ENCODE data around the gene MISFA.

Gene MISFA

DNA sequence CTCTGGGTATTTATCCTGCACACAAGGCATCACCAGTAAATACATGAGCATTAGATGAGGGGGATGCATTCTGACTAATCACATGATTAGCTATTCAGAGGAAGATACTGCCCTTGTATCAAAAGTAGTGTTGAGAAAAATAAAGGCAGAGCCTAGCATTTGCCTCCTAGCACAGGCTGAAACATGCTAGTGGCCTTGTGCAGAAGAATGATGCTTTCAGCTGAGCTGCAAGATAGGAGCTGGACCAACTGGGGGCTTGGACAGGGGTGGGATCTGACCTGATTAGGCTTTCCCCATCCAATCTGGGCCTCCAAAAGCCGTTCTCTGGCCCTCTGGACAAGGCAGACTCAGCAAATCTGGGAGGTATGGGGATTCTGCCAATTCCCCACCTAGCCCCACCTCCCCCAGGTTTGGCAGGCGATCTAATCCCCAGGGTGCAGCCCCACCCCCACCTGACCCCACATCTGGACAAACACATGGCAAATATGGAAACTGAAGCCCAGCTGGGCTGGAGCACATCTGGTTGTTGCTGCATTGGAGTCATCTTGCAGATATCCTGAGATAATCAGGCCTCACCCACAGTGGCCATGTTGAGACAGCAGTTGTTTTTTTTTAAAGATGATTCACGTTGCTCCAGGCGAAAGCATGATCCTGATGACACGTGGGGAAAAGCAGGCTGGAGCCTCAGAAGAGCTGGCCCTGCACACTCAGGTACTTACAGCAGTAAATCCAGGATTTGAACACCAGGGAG lies 4.4 kb upstream of the MISFA start:
- no peak for DNase-seq (ENCODE audit: low read depth)
- no peak overlapping the region for H3K4me3 ChIP-seq (replicated peaks; ENCODE audit: low read depth, low read length)
- TF ChIP-seq, protein P1, sequence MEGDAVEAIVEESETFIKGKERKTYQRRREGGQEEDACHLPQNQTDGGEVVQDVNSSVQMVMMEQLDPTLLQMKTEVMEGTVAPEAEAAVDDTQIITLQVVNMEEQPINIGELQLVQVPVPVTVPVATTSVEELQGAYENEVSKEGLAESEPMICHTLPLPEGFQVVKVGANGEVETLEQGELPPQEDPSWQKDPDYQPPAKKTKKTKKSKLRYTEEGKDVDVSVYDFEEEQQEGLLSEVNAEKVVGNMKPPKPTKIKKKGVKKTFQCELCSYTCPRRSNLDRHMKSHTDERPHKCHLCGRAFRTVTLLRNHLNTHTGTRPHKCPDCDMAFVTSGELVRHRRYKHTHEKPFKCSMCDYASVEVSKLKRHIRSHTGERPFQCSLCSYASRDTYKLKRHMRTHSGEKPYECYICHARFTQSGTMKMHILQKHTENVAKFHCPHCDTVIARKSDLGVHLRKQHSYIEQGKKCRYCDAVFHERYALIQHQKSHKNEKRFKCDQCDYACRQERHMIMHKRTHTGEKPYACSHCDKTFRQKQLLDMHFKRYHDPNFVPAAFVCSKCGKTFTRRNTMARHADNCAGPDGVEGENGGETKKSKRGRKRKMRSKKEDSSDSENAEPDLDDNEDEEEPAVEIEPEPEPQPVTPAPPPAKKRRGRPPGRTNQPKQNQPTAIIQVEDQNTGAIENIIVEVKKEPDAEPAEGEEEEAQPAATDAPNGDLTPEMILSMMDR (IDR thresholded peaks at IDR 0.05; ENCODE audit: low read length, missing control alignments) = no peak

DNA sequence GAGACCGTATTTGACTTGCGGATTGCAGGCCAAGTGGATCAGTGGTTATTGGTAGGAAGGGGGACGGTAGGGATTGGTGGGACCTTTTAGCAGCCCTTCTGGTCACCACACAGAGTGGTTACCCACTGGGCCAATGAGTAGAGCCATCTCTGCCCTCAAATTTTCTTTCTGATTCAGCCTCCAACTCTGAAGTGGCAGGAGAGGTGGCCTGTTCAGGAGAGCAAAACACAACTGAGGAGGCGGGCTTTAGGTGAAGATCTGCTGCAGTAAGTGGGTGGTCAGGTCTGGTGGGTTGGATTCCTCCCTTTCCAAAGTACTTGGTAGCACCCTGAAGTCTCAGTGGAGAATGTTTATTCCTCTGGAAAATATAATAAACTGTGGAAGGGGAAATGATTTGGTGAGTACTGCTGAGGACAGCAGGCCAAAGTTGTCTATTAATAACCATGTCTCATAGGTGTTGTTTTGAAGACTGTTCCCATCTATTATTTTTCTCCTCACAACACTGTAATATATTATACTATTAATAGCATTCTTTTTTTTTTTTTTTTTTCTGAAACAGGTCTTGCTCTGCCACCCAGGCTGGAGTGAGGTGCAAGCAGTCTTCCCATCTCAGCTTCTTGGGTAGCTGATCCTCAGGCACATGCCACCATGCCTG lies 1.5 kb downstream of the MISFA start:
- TF ChIP-seq, protein P1 (IDR thresholded peaks at IDR 0.05; ENCODE audit: low read length, missing control alignments) = no peak
- no peak for DNase-seq (ENCODE audit: low read depth)
- H3K4me3 ChIP-seq (replicated peaks; ENCODE audit: low read depth, low read length) = no peak overlapping the region

DNA sequence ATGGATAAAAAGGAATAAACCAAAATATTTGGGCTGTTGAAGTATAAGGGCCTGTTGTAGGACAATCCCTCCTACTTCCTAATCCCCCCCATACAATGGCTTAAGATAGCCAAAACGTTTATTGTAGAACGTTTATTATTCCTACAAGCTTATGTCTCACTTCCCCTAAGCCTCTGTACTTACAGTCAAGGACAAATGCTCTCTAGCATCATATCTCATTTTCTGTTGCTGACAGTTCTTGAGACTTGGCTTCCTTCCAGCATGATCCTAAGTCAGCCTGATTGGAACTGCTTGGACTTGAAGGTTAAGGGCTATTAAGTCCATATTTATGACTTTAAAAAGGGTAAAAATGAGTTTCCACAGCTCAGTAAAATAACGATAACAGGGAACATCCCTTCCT lies 8.8 kb downstream of the MISFA start:
- TF ChIP-seq, protein P1 (IDR thresholded peaks at IDR 0.05; ENCODE audit: low read length, missing control alignments) = no peak

DNA sequence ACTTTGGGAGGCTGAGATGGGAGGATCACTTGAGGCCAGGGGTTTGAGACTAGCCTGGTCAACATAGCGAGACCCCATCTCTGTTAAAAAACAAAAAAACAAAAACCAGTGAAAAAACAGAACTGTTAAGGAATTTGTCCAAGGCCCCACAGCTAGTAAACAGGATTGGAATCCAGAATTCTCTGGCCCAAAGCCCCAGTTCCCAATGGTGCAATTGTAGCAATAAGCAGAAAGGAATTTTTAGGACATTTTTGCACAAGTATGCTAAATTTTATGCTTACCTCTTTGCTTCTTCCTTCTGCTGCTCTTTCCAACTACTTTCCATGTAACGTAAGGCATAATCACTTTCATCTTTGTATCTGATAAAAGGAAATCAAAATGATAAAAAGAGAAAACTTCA lies 11.6 kb downstream of the MISFA start:
- DNase-seq (ENCODE audit: low read depth) = no peak
- H3K4me3 ChIP-seq (replicated peaks; ENCODE audit: low read depth, low read length) = no peak overlapping the region
- TF ChIP-seq, protein P1 (IDR thresholded peaks at IDR 0.05; ENCODE audit: low read length, missing control alignments) = no peak

More for the DNA sequence above, 8.8 kb downstream of the MISFA start:
- H3K4me3 ChIP-seq (replicated peaks; ENCODE audit: low read depth, low read length) = no peak overlapping the region
- peak; percentile 66 for DNase-seq (ENCODE audit: low read depth)

DNA sequence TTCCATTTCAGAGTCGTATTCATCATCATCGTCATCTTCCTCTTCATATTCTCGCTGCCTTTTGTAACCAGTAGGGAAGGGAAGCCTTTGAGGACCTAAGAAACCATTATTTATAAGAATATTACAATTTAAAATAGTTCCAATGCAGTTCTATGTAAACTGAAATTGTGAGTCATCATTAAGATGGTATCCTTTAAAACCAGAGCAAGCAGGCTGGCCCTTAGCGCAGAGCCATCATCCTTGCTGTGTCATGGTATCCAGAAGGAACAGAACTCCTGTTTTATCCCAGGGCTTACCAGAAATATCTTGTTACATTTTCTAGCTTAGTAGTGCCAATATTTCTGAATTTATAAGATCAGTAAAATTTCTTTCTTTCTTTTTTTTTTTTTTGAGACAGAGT lies 12.8 kb downstream of the MISFA start:
- no peak for DNase-seq (ENCODE audit: low read depth)
- TF ChIP-seq, protein P1 (IDR thresholded peaks at IDR 0.05; ENCODE audit: low read length, missing control alignments) = no peak
- no peak overlapping the region for H3K4me3 ChIP-seq (replicated peaks; ENCODE audit: low read depth, low read length)

DNA sequence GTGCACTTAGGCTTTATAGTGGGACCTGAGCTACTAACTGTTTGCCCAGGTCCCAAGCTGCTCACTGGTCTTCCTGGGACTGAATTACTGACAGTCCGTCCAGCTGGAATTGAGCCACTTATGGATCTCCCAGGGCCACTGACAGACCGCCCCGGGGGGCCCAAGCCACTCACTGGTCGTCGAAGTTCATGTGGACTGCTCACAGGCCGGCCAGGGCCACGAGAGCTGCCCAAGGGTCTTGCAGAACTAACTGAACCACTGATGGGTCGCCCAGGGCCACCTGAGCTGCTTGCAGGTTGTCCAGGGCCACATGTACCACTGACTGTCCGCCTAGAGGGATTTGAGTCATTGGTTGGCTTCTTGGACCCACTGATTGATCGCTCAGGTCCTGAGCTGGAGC lies 15.1 kb downstream of the MISFA start:
- no peak overlapping the region for H3K4me3 ChIP-seq (replicated peaks; ENCODE audit: low read depth, low read length)
- DNase-seq (ENCODE audit: low read depth) = no peak
- TF ChIP-seq, protein P1 (IDR thresholded peaks at IDR 0.05; ENCODE audit: low read length, missing control alignments) = no peak

All from fibroblast of pulmonary artery (primary cell).